Hepatocyte (in vitro differentiated cells): ENCODE results near the gene PRSS3. TPM values are rescaled to one million over a fixed set of nuclear protein-coding genes. Genes with fewer than 3 reads are reported as not detected.
"Not testable (repeated sequence)": the region's sequence is repeated elsewhere in the genome, so short reads cannot be mapped to it uniquely, and the experiment has no call there.

Experiments
- DNase-seq: peaks from one replicate; pipeline ENCODE4 v3.0.0-alpha.2; 2016; ENCODE audit warnings: low spot score
- H2AFZ ChIP-seq: fragments of 200-600 bp; sonication (generic); 2 replicates; pipeline ENCODE4 v1.6.0; 2016; ENCODE audit warnings: antibody characterized with exemption, mild to moderate bottlenecking
- H3K27ac ChIP-seq: fragments of 200-600 bp; sonication (generic); 2 replicates; pipeline ENCODE4 v1.5.1; 2016; ENCODE audit warnings: mild to moderate bottlenecking
- H3K27me3 ChIP-seq: fragments of 200-600 bp; sonication (generic); 2 replicates; pipeline ENCODE4 v1.6.1; 2016
- H3K36me3 ChIP-seq: fragments of 200-600 bp; sonication (generic); replicated peaks from 2 replicates; pipeline ENCODE4 v1.5.1; 2016; ENCODE audit warnings: low read depth; ENCODE audit not compliant: insufficient read depth
- H3K4me1 ChIP-seq: fragments of 200-600 bp; sonication (generic); 2 replicates; pipeline ENCODE4 v1.5.1; 2016; ENCODE audit warnings: mild to moderate bottlenecking, moderate library complexity; ENCODE audit not compliant: insufficient read depth
- H3K4me2 ChIP-seq: fragments of 200-600 bp; sonication (generic); 2 replicates; pipeline ENCODE4 v1.6.0; 2016
- H3K4me3 ChIP-seq: fragments of 200-600 bp; sonication (generic); 2 replicates; pipeline ENCODE4 v1.5.1; 2016; ENCODE audit warnings: mild to moderate bottlenecking
- H3K79me2 ChIP-seq: fragments of 200-600 bp; sonication (generic); 2 replicates; pipeline ENCODE4 v1.6.0; 2017; ENCODE audit warnings: mild to moderate bottlenecking
- H3K9me2 ChIP-seq: fragments of 200-600 bp; sonication (generic); replicated peaks from 2 replicates; pipeline ENCODE4 v1.6.0; 2017; ENCODE audit warnings: mild to moderate bottlenecking; ENCODE audit not compliant: insufficient read depth
- H3K9me3 ChIP-seq: fragments of 200-600 bp; sonication (generic); 2 replicates; pipeline ENCODE4 v1.5.1; 2016; ENCODE audit warnings: low read depth, mild to moderate bottlenecking
- H4K20me1 ChIP-seq: fragments of 200-600 bp; sonication (generic); 2 replicates; pipeline ENCODE4 v1.6.0; 2016; ENCODE audit warnings: mild to moderate bottlenecking; ENCODE audit not compliant: insufficient read depth, poor library complexity, severe bottlenecking
- EZH2 ChIP-seq: fragments of 200-600 bp; sonication (generic); IDR thresholded peaks from 2 replicates; pipeline ENCODE4 v1.6.1; 2016; ENCODE audit warnings: antibody characterized with exemption, mild to moderate bottlenecking, borderline replicate concordance
- EZH2phosphoT487 ChIP-seq: fragments of 200-600 bp; sonication (generic); IDR thresholded peaks from one replicate; pipeline ENCODE4 v1.6.1; 2018; ENCODE audit warnings: antibody characterized with exemption, mild to moderate bottlenecking, low read depth, moderate library complexity; ENCODE audit not compliant: unreplicated experiment, severe bottlenecking
- WGBS: methylation state at CpG from one replicate; pipeline ENCODE4 v1.1.6; 2016; ENCODE audit warnings: low lambda C conversion rate; ENCODE audit errors: missing lambda C conversion rate; 5-methylcytosine and 5-hydroxymethylcytosine counted together
- polyA plus RNA-seq: library from polyadenylated mRNA; unstranded; fragments of >200 nt; fragmentation: Nextera tagmentation; extraction: Ambion mirVana; gene quantifications from 2 replicates; pipeline ENCODE4 v1.2.1, GENCODE V29; 2016
- total RNA-seq: library from RNA; depleted of rRNA; stranded (reverse); fragments of >200 nt; gene quantifications from 2 replicates; pipeline ENCODE4 v1.2.3, GENCODE V29; 2014
- TF ChIP-seq, protein P1 (sequence below): fragments of 200-600 bp; sonication (generic); IDR thresholded peaks from 2 replicates; pipeline ENCODE4 v1.5.1; 2016; ENCODE audit warnings: antibody characterized with exemption, mild to moderate bottlenecking; ENCODE audit not compliant: poor library complexity

The PRSS3 gene
- total and polyA plus RNA-seq, 2 experiments from 2014 or later, result 1.5 TPM; not detected in 1

- no peaks in the 10 kb centered on the region for H3K9me2 ChIP-seq
- no peaks in the 10 kb centered on the region for H3K27me3 ChIP-seq
- no peaks in the 10 kb centered on the region for H3K79me2 ChIP-seq
- no peaks in the 10 kb centered on the region for H3K9me3 ChIP-seq
- H3K4me1 ChIP-seq, result peaks cover 14% of the 10 kb centered on the region
- peak overlapping the region; percentile 96 for H3K27ac ChIP-seq
- H3K36me3 ChIP-seq, result no peaks in the 10 kb centered on the region
- 98% methylated on average over 16 of the region's 31 CpGs for WGBS
- no peak overlapping the region for H2AFZ ChIP-seq
- TF ChIP-seq EZH2 (no peak), EZH2phosphoT487 (no peak)
- TF ChIP-seq, protein P1, sequence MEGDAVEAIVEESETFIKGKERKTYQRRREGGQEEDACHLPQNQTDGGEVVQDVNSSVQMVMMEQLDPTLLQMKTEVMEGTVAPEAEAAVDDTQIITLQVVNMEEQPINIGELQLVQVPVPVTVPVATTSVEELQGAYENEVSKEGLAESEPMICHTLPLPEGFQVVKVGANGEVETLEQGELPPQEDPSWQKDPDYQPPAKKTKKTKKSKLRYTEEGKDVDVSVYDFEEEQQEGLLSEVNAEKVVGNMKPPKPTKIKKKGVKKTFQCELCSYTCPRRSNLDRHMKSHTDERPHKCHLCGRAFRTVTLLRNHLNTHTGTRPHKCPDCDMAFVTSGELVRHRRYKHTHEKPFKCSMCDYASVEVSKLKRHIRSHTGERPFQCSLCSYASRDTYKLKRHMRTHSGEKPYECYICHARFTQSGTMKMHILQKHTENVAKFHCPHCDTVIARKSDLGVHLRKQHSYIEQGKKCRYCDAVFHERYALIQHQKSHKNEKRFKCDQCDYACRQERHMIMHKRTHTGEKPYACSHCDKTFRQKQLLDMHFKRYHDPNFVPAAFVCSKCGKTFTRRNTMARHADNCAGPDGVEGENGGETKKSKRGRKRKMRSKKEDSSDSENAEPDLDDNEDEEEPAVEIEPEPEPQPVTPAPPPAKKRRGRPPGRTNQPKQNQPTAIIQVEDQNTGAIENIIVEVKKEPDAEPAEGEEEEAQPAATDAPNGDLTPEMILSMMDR, result no peak
- no peak overlapping the region for H3K4me2 ChIP-seq
- no peaks in the 10 kb centered on the region for H4K20me1 ChIP-seq
- no peak overlapping the region for H3K4me3 ChIP-seq
- DNase-seq, result no peak
Observed at GRCh38 chr9:33750839-33751339, 44.5 kb upstream of the PRSS3 start.

- Histone ChIP-seq H3K9me3 (no peaks in the 10 kb centered on the region), H3K4me2 (peak overlapping the region; percentile 36), H3K4me3 (no peak overlapping the region), H3K9me2 (no peaks in the 10 kb centered on the region), H3K4me1 (peaks cover 14% of the 10 kb centered on the region), H3K79me2 (no peaks in the 10 kb centered on the region), H3K36me3 (no peaks in the 10 kb centered on the region), H2AFZ (no peak overlapping the region), H4K20me1 (no peaks in the 10 kb centered on the region), H3K27me3 (no peaks in the 10 kb centered on the region), H3K27ac (peak overlapping the region; percentile 96)
- no peak for TF ChIP-seq EZH2phosphoT487
- TF ChIP-seq, protein P1, result no peak
- TF ChIP-seq EZH2, result no peak
- 76% methylated on average over 12 of the region's 12 CpGs for WGBS
- peak; percentile 47 for DNase-seq
Observed at GRCh38 chr9:33751536-33752129, 43.7 kb upstream of the PRSS3 start.

DNA sequence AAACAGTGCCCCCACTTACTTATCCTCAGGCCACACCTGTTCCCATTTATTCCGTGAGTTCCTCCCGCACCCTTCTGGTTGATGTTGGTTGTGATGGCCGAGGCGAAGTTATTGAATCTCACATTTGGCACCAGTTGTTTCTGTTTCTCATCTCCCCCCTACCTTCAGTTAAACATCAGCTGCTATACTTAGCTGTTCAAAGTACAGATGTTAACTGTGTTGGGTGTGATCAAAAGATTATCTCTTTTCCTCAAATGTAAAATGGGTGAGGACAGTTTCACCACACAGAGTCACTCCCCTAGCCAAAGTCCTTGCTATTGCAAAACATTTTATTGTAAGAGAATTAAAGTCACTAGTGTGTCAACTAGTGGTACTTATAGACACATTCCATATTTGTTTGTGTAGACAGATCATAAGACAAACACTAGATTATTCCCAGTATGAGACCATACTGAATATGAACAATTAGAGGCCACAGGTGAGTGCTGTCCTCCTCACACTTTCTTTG, 43.2 kb upstream of the PRSS3 start:
- Histone ChIP-seq H3K27me3 (no peaks in the 10 kb centered on the region), H3K27ac (peak overlapping the region; percentile 96), H3K4me2 (peak overlapping the region; percentile 48), H3K36me3 (no peaks in the 10 kb centered on the region), H2AFZ (no peak overlapping the region), H4K20me1 (no peaks in the 10 kb centered on the region), H3K9me3 (no peaks in the 10 kb centered on the region), H3K9me2 (no peaks in the 10 kb centered on the region), H3K79me2 (no peaks in the 10 kb centered on the region), H3K4me3 (no peak overlapping the region), H3K4me1 (peaks cover 14% of the 10 kb centered on the region)
- WGBS, result 55% methylated on average over 4 of the region's 4 CpGs
- no peak for TF ChIP-seq EZH2
- TF ChIP-seq EZH2phosphoT487, result no peak
- TF ChIP-seq, protein P1, result no peak
- DNase-seq, result peak; percentile 44

DNA sequence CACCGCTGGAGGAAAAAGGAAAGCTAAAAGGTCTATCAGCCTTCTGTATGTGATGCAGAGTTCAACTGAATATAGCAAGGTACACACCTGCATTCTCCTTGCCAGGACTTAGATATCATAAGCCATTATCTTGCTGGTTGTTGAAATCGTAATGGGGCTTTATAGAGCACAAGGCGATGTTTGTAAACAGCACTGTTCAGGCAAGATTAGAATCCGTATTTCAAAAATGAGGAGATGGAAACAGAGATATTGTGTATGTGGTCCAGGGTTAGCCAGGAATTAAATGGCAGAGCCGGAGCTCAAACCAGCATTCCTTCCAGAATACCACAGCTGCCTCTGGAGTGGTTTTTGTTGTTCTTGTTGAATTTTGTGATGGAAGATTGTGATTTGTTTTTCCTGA, 42.6 kb upstream of the PRSS3 start:
- H3K4me3 ChIP-seq, H3K27me3 ChIP-seq, H3K36me3 ChIP-seq, DNase-seq, H2AFZ ChIP-seq, H4K20me1 ChIP-seq, H3K79me2 ChIP-seq, H3K9me2 ChIP-seq, H3K9me3 ChIP-seq: not testable (repeated sequence)
- peak overlapping the region; percentile 48 for H3K4me2 ChIP-seq
- H3K27ac ChIP-seq, result peak overlapping the region; percentile 96
- peaks cover 14% of the 10 kb centered on the region for H3K4me1 ChIP-seq
- WGBS, result 64% methylated on average over 5 of the region's 5 CpGs

DNA sequence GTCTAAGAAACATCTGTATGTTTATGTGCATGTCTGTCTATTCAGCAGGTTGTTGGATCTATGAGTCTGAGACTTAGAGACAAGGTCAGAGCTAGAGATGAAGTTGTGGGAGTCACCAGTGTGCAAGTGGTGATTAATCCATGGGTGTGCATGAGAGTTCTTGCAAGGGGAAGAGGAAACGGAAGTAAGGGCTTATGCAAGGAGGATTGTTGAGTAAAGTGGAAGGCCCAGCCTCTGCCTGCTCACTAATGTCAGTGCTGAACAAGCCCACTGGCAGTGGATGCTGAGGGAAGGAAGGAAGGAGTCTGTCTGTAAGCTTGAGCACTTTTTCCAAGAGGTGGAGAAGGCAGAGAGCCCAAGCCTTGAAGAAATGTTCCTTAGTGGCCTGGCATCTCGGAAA, 35.7 kb upstream of the PRSS3 start:
- H3K27ac ChIP-seq, DNase-seq: not testable (repeated sequence)
- 79% methylated on average over 2 of the region's 2 CpGs for WGBS

More for the DNA sequence above, 35.7 kb upstream of the PRSS3 start:
- H3K9me3 ChIP-seq, H3K36me3 ChIP-seq, H3K27me3 ChIP-seq, H3K4me3 ChIP-seq, H3K4me1 ChIP-seq, H4K20me1 ChIP-seq, H3K9me2 ChIP-seq, H3K4me2 ChIP-seq, H2AFZ ChIP-seq, H3K79me2 ChIP-seq: not testable (repeated sequence)
